Measurements from ENCODE around the gene ITGAL. TPM values are rescaled to one million over a fixed set of nuclear protein-coding genes. Genes with fewer than 3 reads are reported as not detected.
"Not testable (repeated sequence)": the region's sequence is repeated elsewhere in the genome, so short reads cannot be mapped to it uniquely, and the experiment has no call there.

Gene ITGAL
- total RNA-seq, 2 experiments from 2014 or later, result 40.2 to 140 TPM

DNA sequence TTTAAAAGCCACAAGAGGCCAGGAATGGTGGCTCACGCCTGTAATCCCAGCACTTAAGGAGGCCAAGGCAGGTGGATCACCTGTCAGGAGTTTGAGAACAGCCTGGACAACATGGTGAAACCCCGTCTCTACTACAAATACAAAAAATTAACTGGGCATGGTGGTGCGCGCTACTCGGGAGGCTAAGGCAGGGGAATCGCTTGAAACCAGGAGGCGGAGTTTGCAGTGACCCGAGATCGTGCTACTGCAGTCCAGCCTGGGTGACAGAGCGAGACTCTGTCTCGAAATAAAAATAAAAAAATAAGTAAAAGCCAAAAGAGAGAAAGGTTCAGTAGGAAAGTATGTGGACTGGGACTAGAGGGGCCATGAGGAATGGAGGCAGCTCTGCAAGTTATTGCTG lies 13.1 kb upstream of the ITGAL start:
- no TSS peak for BruUV-seq (replicated peaks)
- Histone ChIP-seq H3K4me3 (ENCODE audit: low read depth, low read length, poor library complexity, severe bottlenecking) (peak overlapping the region; percentile 28), H2AFZ (ENCODE audit: low read length) (peak overlapping the region; percentile 59), H3K9me2 (ENCODE audit: insufficient read depth, low read length) (no peaks in the 10 kb centered on the region), H4K20me1 (ENCODE audit: insufficient read depth, low read length) (no peaks in the 10 kb centered on the region), H3K79me2 (ENCODE audit: insufficient read depth, low read depth, low read length) (no peaks in the 10 kb centered on the region), H3K4me2 (ENCODE audit: low read length) (peak overlapping the region; percentile 72), H3K4me1 (ENCODE audit: insufficient read depth, low read length, poor library complexity, severe bottlenecking) (peaks cover 76% of the 10 kb centered on the region), H3K27ac (ENCODE audit: low read depth, low read length, poor library complexity, severe bottlenecking) (peak overlapping the region; percentile 74), H3K36me3 (ENCODE audit: insufficient read depth, low read length) (no peaks in the 10 kb centered on the region; the same call in 1 of the 2 replicates), H3K9me3 (ENCODE audit: low read length) (no peaks in the 10 kb centered on the region)
- intact Hi-C loops (cut with micrococcal nuclease; ENCODE audit: unreplicated experiment), result loop anchor here (2.0 kb wide), 1 partner anchor 13 kb away; the partner anchor contains the start of gene ITGAL
- ChIA-PET CTCF (ENCODE audit: unreplicated experiment) (no interaction called here), POLR2A (interaction anchor here (1.1 to 7.4 kb wide), 3 partner anchors 9 to 37 kb away, joined by 3 to 69 read pairs (median 3); partner anchors contain the start of gene ITGAL)
- DNase-seq (ENCODE audit: low spot score), result peak; percentile 41
- TF ChIP-seq, protein P1, sequence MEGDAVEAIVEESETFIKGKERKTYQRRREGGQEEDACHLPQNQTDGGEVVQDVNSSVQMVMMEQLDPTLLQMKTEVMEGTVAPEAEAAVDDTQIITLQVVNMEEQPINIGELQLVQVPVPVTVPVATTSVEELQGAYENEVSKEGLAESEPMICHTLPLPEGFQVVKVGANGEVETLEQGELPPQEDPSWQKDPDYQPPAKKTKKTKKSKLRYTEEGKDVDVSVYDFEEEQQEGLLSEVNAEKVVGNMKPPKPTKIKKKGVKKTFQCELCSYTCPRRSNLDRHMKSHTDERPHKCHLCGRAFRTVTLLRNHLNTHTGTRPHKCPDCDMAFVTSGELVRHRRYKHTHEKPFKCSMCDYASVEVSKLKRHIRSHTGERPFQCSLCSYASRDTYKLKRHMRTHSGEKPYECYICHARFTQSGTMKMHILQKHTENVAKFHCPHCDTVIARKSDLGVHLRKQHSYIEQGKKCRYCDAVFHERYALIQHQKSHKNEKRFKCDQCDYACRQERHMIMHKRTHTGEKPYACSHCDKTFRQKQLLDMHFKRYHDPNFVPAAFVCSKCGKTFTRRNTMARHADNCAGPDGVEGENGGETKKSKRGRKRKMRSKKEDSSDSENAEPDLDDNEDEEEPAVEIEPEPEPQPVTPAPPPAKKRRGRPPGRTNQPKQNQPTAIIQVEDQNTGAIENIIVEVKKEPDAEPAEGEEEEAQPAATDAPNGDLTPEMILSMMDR (conservative IDR thresholded peaks at IDR 0.05; ENCODE audit: low read length), result no peak
- TF ChIP-seq EZH2phosphoT487 (IDR thresholded peaks at IDR 0.05; ENCODE audit: borderline replicate concordance, low read depth, low read length), result no peak

DNA sequence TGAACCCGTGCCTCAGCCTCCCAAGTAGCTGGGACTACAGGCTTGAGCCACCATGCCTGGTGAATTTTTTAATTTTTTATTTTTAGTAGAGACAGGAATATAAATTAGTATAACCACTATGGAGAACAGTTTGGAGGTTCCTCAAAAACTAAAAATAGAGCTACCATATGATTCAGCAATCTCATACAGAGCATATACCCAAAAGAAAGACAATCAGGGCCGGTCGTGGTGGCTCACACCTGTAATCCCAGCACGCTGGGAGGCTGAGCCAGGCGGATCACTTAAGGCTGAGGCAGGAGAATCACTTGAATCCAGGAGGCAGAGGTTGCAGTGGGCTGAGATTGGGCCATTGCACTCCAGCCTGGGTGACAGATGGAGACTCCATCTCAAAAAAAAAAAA lies 11.1 kb upstream of the ITGAL start:
- peak overlapping the region; percentile 32; the same call in 1 of the 2 replicates for H2AFZ ChIP-seq (ENCODE audit: low read length)
- H3K9me2 ChIP-seq (ENCODE audit: insufficient read depth, low read length); intact Hi-C loops (cut with micrococcal nuclease; ENCODE audit: unreplicated experiment); DNase-seq (ENCODE audit: low spot score); H3K27ac ChIP-seq (ENCODE audit: low read depth, low read length, poor library complexity, severe bottlenecking); H3K4me3 ChIP-seq (ENCODE audit: low read depth, low read length, poor library complexity, severe bottlenecking); H3K4me2 ChIP-seq (ENCODE audit: low read length); BruUV-seq (replicated peaks); H3K9me3 ChIP-seq (ENCODE audit: low read length); H4K20me1 ChIP-seq (ENCODE audit: insufficient read depth, low read length); H3K79me2 ChIP-seq (ENCODE audit: insufficient read depth, low read depth, low read length); H3K36me3 ChIP-seq (ENCODE audit: insufficient read depth, low read length): not testable (repeated sequence)
- CTCF ChIA-PET (ENCODE audit: unreplicated experiment), result interaction anchor here (1.0 kb wide), 1 partner anchor 11 kb away, joined by 3 read pairs; no protein-coding TSS in a partner anchor
- POLR2A ChIA-PET, result interaction anchor here (0.6 to 7.4 kb wide), 5 partner anchors 9 to 462 kb away, joined by 3 to 69 read pairs (median 6); partner anchors contain the start of genes FBXL19 and ITGAL
- H3K4me1 ChIP-seq (ENCODE audit: insufficient read depth, low read length, poor library complexity, severe bottlenecking), result peaks cover 77% of the 10 kb centered on the region

DNA sequence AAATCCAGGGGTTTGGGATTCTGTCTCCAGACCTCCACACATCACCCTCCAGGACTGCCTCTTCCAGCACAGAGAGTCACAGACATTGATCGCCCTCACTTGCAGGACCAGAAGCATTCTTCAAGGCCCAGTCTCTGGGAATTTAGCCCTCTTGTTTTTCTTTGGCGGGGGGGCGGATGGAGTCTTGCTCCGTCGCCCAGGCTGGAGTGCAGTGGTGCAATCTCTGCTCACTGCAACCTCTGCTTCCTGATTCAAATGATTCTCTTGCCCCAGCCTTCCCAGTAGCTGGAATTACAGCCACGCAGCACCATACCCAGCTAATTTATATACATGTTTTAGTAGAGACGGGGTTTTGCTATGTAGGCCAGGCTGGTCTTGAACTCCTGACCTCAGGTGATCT lies 8.5 kb upstream of the ITGAL start:
- no peaks in the 10 kb centered on the region; the same call in 1 of the 2 replicates for H3K36me3 ChIP-seq (ENCODE audit: insufficient read depth, low read length)
- no TSS peak for BruUV-seq (replicated peaks)
- intact Hi-C loops (cut with micrococcal nuclease; ENCODE audit: unreplicated experiment), result no loop called here
- H3K4me1 ChIP-seq (ENCODE audit: insufficient read depth, low read length, poor library complexity, severe bottlenecking), result peaks cover 54% of the 10 kb centered on the region
- no peak overlapping the region for H3K4me3 ChIP-seq (ENCODE audit: low read depth, low read length, poor library complexity, severe bottlenecking)
- no peaks in the 10 kb centered on the region for H3K79me2 ChIP-seq (ENCODE audit: insufficient read depth, low read depth, low read length)
- no peak overlapping the region for H3K4me2 ChIP-seq (ENCODE audit: low read length)
- DNase-seq (ENCODE audit: low spot score), result no peak
- ChIA-PET CTCF (ENCODE audit: unreplicated experiment) (no interaction called here), POLR2A (no interaction called here)
- H3K27ac ChIP-seq (ENCODE audit: low read depth, low read length, poor library complexity, severe bottlenecking), result no peak overlapping the region
- peak overlapping the region; percentile 51 for H2AFZ ChIP-seq (ENCODE audit: low read length)
- no peaks in the 10 kb centered on the region for H3K9me3 ChIP-seq (ENCODE audit: low read length)
- TF ChIP-seq EZH2phosphoT487 (IDR thresholded peaks at IDR 0.05; ENCODE audit: borderline replicate concordance, low read depth, low read length), result no peak
- TF ChIP-seq, protein P1 (conservative IDR thresholded peaks at IDR 0.05; ENCODE audit: low read length), result no peak
- no peaks in the 10 kb centered on the region for H3K9me2 ChIP-seq (ENCODE audit: insufficient read depth, low read length)
- no peaks in the 10 kb centered on the region for H4K20me1 ChIP-seq (ENCODE audit: insufficient read depth, low read length)

Measured in OCI-LY7 (cell line).